Ascending aorta (tissue), 2 donors: ENCODE data around the gene IL10RB. TPM values are rescaled to one million over a fixed set of nuclear protein-coding genes. Genes with fewer than 3 reads are reported as not detected.
"Not testable (repeated sequence)": the region's sequence is repeated elsewhere in the genome, so short reads cannot be mapped to it uniquely, and the experiment has no call there.

Source experiments
- DNase-seq, 2 donors: peaks; one replicate each; pipeline ENCODE4 v3.0.0-alpha.2; 2019; ENCODE audit warnings: low spot score in 2 of 2
- H3K27ac ChIP-seq, 2 donors: fragments of 200-600 bp; sonication (generic); one replicate each; pipeline ENCODE4 v1.5.1; 2016 to 2017; ENCODE audit warnings: mild to moderate bottlenecking in 1 of 2
- H3K27me3 ChIP-seq: fragments of 200-600 bp; sonication (generic); one replicate; pipeline ENCODE4 v1.5.1; 2017
- H3K36me3 ChIP-seq, 2 donors: fragments of 200-600 bp; sonication (generic); one replicate each; pipeline ENCODE4 v1.5.1; 2016
- H3K4me1 ChIP-seq, 2 donors: fragments of 200-600 bp; sonication (generic); one replicate each; pipeline ENCODE4 v1.5.1; 2016 to 2017; ENCODE audit warnings: mild to moderate bottlenecking in 1 of 2
- H3K4me3 ChIP-seq, 2 donors: fragments of 200-600 bp; sonication (generic); one replicate each; pipeline ENCODE4 v1.5.1; 2016 to 2017; ENCODE audit warnings: mild to moderate bottlenecking in 1 of 2
- H3K9me3 ChIP-seq, 2 donors: fragments of 200-600 bp; sonication (generic); one replicate each; pipeline ENCODE4 v1.5.1; 2016
- CTCF ChIP-seq, 3 experiments: fragments of 200-600 bp in 2 of 3; fragments of 450-650 bp in 1 of 3; sonication (generic) in 2 of 3; IDR thresholded peaks; one replicate each; pipeline ENCODE4 v1.5.1; 2016 to 2019; ENCODE audit warnings: antibody characterized with exemption in 3 of 3, mild to moderate bottlenecking in 1 of 3, moderate library complexity in 1 of 3
- intact Hi-C: fragments of 100-400 bp; cut with DNase I; formaldehyde crosslinking; loops from one replicate; pipeline ENCODE4 v1.15.1; 2023
- total RNA-seq: library from RNA; depleted of rRNA; stranded (reverse); fragments of >200 nt; gene quantifications from one replicate; pipeline ENCODE4 v1.1.0, GENCODE V29; 2016

The IL10RB gene
- total RNA-seq, 1 donor from 2014 or later, result 39.1 TPM

- DNase-seq, result no peak
- intact Hi-C loops, result no loop called here
- Histone ChIP-seq H3K4me1 (no peaks in the 10 kb centered on the region), H3K36me3 (peaks cover 3 to 10% of the 10 kb centered on the region in 2 donors), H3K9me3 (no peaks in the 10 kb centered on the region), H3K27ac (no peak overlapping the region), H3K4me3 (no peak overlapping the region), H3K27me3 (no peaks in the 10 kb centered on the region)
- no peak for TF ChIP-seq CTCF (IDR thresholded peaks at IDR 0.05)
Observed at GRCh38 chr21:33238146-33238545, 28.0 kb upstream of the IL10RB start.

GRCh38 chr21:33238565-33239255 lies 27.5 kb upstream of the IL10RB start:
- intact Hi-C loops, result no loop called here
- TF ChIP-seq CTCF (IDR thresholded peaks at IDR 0.05), result no peak
- DNase-seq, result no peak
- Histone ChIP-seq H3K4me3 (no peak overlapping the region), H3K27me3 (no peaks in the 10 kb centered on the region), H3K36me3 (peaks cover 6 to 13% of the 10 kb centered on the region in 2 donors), H3K4me1 (no peaks in the 10 kb centered on the region), H3K9me3 (no peaks in the 10 kb centered on the region), H3K27ac (no peak overlapping the region)

- H3K4me3 ChIP-seq, DNase-seq, intact Hi-C loops: not testable (repeated sequence)
Observed at GRCh38 chr21:33239559-33240127, 26.5 kb upstream of the IL10RB start.

GRCh38 chr21:33240404-33240803 lies 25.8 kb upstream of the IL10RB start:
- no peak overlapping the region for H3K4me3 ChIP-seq
- no peak overlapping the region for H3K27ac ChIP-seq
- no peak for DNase-seq
- no peak for TF ChIP-seq CTCF (IDR thresholded peaks at IDR 0.05)
- intact Hi-C loops, result no loop called here
- peaks cover 9 to 24% of the 10 kb centered on the region in 2 donors for H3K36me3 ChIP-seq
- H3K9me3 ChIP-seq, result no peaks in the 10 kb centered on the region
- no peaks in the 10 kb centered on the region for H3K27me3 ChIP-seq
- H3K4me1 ChIP-seq, result no peaks in the 10 kb centered on the region

More at GRCh38 chr21:33239559-33240127, 26.5 kb upstream of the IL10RB start:
- H3K36me3 ChIP-seq, result peaks cover 6 to 18% of the 10 kb centered on the region in 2 donors
- H3K27ac ChIP-seq, H3K9me3 ChIP-seq, H3K4me1 ChIP-seq, H3K27me3 ChIP-seq: not testable (repeated sequence)

GRCh38 chr21:33241846-33242245 lies 24.3 kb upstream of the IL10RB start:
- H3K27ac ChIP-seq, result no peak overlapping the region
- no peak for TF ChIP-seq CTCF (IDR thresholded peaks at IDR 0.05)
- intact Hi-C loops, result no loop called here
- H3K4me3 ChIP-seq, result no peak overlapping the region
- H3K9me3 ChIP-seq, result no peaks in the 10 kb centered on the region
- H3K36me3 ChIP-seq, result peaks cover 14 to 38% of the 10 kb centered on the region in 2 donors
- H3K4me1 ChIP-seq, result no peaks in the 10 kb centered on the region
- no peak for DNase-seq
- no peaks in the 10 kb centered on the region for H3K27me3 ChIP-seq

GRCh38 chr21:33242846-33243245 lies 23.3 kb upstream of the IL10RB start:
- H3K4me1 ChIP-seq, intact Hi-C loops, H3K27me3 ChIP-seq, H3K4me3 ChIP-seq, DNase-seq, H3K27ac ChIP-seq, H3K9me3 ChIP-seq: not testable (repeated sequence)
- peaks cover 23 to 47% of the 10 kb centered on the region in 2 donors for H3K36me3 ChIP-seq
